ENCODE measurements around the gene ZNF83. TPM values are rescaled to one million over a fixed set of nuclear protein-coding genes. Genes with fewer than 3 reads are reported as not detected.
"Not testable (repeated sequence)": the region's sequence is repeated elsewhere in the genome, so short reads cannot be mapped to it uniquely, and the experiment has no call there.

The ZNF83 gene
- total and polyA plus RNA-seq, 10 donors: 31.8 to 87.7 (median 60.7) TPM

DNA sequence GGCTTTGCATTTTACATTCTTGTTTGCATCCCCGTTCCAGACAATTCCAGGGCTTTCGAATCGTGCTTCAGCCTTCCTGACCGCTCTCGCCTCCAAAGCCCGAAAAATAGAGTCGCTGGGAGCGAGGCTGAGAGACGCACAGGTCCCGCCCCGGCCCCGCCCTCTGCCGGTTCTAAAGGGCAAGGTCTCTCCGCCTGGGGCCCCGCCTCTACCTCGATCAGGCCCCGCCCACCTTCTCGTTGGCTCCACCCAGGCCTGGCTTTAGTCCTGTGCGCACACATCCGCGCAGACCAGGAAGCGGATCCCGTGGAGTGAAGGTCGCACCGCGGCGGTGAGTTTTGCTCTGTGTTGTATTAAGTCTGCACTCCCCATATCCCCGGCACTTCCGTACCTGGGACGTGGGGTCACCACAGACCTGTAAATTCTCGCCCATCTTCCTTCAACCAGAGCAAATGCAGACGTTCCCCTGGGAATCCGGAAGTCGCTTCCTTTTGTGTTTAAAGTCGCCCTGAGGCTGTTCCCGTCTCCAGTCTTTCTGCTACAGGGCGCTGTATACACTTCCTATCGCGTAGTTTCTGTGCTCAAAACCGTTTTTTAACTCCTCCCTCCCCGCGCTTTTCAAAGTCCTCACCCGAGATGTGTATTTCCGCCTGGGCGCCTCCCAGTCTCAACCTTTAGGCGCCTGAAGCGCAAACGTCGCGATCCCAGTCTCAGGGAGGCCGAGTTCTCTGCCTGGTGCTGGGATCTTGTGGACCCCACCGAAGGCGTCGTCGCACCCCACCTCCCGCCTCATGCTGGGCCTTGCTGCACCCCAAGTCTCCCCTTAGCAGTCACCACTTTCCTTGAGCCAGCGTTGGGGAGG lies 67.9 kb downstream of the ZNF83 start, which contains the start of gene ZNF701:
ZNF701 (plus strand) TSS at position 288 of the 862 bp plus-strand sequence. CDS start 3,861 bp downstream, outside the sequence.
- peak in 1 of 3 donors; percentile 81 for TF ChIP-seq POLR2A (IDR thresholded peaks at IDR 0.05)
- TF ChIP-seq, protein P1, sequence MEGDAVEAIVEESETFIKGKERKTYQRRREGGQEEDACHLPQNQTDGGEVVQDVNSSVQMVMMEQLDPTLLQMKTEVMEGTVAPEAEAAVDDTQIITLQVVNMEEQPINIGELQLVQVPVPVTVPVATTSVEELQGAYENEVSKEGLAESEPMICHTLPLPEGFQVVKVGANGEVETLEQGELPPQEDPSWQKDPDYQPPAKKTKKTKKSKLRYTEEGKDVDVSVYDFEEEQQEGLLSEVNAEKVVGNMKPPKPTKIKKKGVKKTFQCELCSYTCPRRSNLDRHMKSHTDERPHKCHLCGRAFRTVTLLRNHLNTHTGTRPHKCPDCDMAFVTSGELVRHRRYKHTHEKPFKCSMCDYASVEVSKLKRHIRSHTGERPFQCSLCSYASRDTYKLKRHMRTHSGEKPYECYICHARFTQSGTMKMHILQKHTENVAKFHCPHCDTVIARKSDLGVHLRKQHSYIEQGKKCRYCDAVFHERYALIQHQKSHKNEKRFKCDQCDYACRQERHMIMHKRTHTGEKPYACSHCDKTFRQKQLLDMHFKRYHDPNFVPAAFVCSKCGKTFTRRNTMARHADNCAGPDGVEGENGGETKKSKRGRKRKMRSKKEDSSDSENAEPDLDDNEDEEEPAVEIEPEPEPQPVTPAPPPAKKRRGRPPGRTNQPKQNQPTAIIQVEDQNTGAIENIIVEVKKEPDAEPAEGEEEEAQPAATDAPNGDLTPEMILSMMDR (IDR thresholded peaks at IDR 0.05 in 8 of 11, conservative IDR thresholded peaks at IDR 0.05 in 3 of 11): peak; percentile 5 to 81 (median 62)
- TF ChIP-seq POLR2AphosphoS5 (IDR thresholded peaks at IDR 0.05): peak; percentile 98 to 99 (median 99)
- Histone ChIP-seq H3K4me1 (peaks cover 4 to 28% (median 21%) of the 10 kb centered on the region in 6 donors), H3K27me3 (replicated peaks in 1 of 7) (no peaks in the 10 kb centered on the region), H3K4me3 (peak within 1 kb of the TSS; percentile 58 to 85 (median 72)), H3K27ac (peak within 1 kb of the TSS; percentile 81 to 92 (median 91)), H3K36me3 (peaks cover 0 to 38% (median 32%) of the 10 kb centered on the region in 6 donors), H3K9me3 (peaks cover 0 to 79% (median 45%) of the 10 kb centered on the region in 8 donors)
- intact Hi-C loops (cut with DNase I; ENCODE audit: low total_unique reads): no loop called here
- WGBS, 5 donors: 0 to 3% (median 1%) methylated on average over 49 to 57 of the region's 57 CpGs
- peak; percentile 98 for DNase-seq

DNA sequence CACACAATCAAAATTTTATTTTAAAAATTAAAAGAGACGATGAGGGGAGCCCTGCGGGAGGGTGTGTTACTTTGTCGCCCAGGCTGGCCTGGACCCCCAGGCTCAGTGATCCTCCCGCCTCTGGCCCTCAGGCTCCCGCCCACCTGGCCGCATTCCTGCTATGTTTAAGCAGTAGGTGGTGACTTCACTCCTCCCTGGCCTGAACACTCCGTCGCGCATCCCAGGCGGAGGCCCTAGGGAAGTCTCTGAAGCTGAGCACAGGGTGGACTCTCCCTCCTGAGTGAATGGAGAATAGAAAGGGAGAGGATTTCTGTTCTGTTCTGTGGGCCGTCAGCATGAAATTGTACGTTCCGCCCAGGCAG lies 68.5 kb downstream of the ZNF83 start:
- H3K9me3 ChIP-seq: peaks cover 0 to 79% (median 48%) of the 10 kb centered on the region in 8 donors
- intact Hi-C loops (cut with DNase I; ENCODE audit: low total_unique reads); H3K27me3 ChIP-seq (replicated peaks in 1 of 7): not testable (repeated sequence)
- H3K4me3 ChIP-seq: peak overlapping the region; percentile 58 to 85 (median 72)
- H3K27ac ChIP-seq: peak overlapping the region; percentile 81 to 92 (median 91)
- peaks cover 0 to 37% (median 27%) of the 10 kb centered on the region in 6 donors for H3K36me3 ChIP-seq
- H3K4me1 ChIP-seq: peaks cover 4 to 28% (median 21%) of the 10 kb centered on the region in 6 donors
- WGBS, 5 donors: 14 to 22% (median 20%) methylated on average over 13 of the region's 13 CpGs
- peak; percentile 82 for DNase-seq

DNA sequence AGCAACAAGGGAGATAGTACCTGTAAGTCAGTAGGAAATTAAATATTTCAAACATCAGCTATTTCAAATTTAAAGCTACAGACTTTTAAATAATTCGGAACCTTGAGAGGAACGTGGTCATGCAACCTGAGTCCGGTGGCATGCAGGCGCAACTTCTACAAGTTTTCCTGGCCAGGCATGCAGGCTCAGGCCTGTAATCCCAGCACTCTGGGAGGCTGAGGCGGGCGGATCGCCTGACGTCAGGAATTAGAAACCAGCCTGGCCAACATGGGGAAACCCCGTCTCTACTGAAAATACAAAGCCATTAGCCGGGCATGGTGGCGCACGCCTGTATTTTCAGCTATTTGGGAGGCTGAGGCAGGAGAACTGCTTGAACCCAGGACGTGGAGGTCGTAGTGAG lies 70.2 kb downstream of the ZNF83 start:
- no peak for DNase-seq
- WGBS, 5 donors: 94 to 99% (median 98%) methylated on average over 14 of the region's 14 CpGs
- Histone ChIP-seq H3K27ac (no peak overlapping the region), H3K36me3 (peaks cover 0 to 37% (median 24%) of the 10 kb centered on the region in 6 donors), H3K4me3 (no peak overlapping the region), H3K9me3 (peaks cover 2 to 86% (median 64%) of the 10 kb centered on the region in 8 donors), H3K4me1 (peaks cover 4 to 28% (median 21%) of the 10 kb centered on the region in 6 donors), H3K27me3 (replicated peaks in 1 of 7) (no peaks in the 10 kb centered on the region)
- TF ChIP-seq POLR2AphosphoS5 (IDR thresholded peaks at IDR 0.05): no peak
- TF ChIP-seq POLR2A (IDR thresholded peaks at IDR 0.05): no peak
- TF ChIP-seq, protein P1 (IDR thresholded peaks at IDR 0.05 in 8 of 11, conservative IDR thresholded peaks at IDR 0.05 in 3 of 11): no peak
- intact Hi-C loops (cut with DNase I; ENCODE audit: low total_unique reads): no loop called here

DNA sequence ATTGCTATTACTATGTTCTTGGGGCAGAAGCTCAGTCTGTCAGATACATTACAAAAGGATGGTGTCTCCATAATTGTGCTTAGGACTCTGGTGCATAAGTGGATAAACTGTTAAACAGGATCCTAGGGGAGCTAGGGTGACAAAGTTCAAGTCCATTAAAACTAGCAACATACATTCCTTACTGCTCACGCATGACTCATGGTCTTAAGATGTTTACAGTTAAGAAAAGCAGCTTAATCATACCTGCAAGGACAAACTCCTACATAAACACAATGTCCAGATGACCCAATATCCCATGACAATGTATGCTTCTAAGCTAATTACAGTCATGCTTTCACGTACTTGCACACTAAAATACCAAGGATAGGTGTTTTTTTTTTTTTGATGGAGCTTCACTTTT lies 71.6 kb downstream of the ZNF83 start:
- H3K36me3 ChIP-seq: peaks cover 3 to 37% (median 27%) of the 10 kb centered on the region in 6 donors
- no peak overlapping the region for H3K27ac ChIP-seq
- peaks cover 4 to 19% (median 17%) of the 10 kb centered on the region in 6 donors for H3K4me1 ChIP-seq
- intact Hi-C loops (cut with DNase I; ENCODE audit: low total_unique reads): no loop called here
- WGBS, 5 donors: 90 to 96% (median 93%) methylated on average over 2 of the region's 2 CpGs
- TF ChIP-seq, protein P1 (IDR thresholded peaks at IDR 0.05 in 8 of 11, conservative IDR thresholded peaks at IDR 0.05 in 3 of 11): no peak
- TF ChIP-seq POLR2AphosphoS5 (IDR thresholded peaks at IDR 0.05) (no peak), POLR2A (IDR thresholded peaks at IDR 0.05) (no peak)
- no peak overlapping the region for H3K4me3 ChIP-seq
- no peak for DNase-seq
- no peaks in the 10 kb centered on the region for H3K27me3 ChIP-seq (replicated peaks in 1 of 7)
- H3K9me3 ChIP-seq: peaks cover 5 to 86% (median 74%) of the 10 kb centered on the region in 8 donors

Measured in spleen (tissue), 11 donors.